B cell (primary cell): ENCODE measurements around the gene STOML1.

Source experiments
- CTCF ChIP-seq: fragments of 200-600 bp; IDR thresholded peaks from one replicate; pipeline ENCODE4 v1.8.0; 2022; ENCODE audit warnings: antibody characterized with exemption, mild to moderate bottlenecking
- EZH2 ChIP-seq: IDR thresholded peaks from 2 replicates; pipeline ENCODE4 v1.6.1; 2012; ENCODE audit warnings: borderline replicate concordance, low read depth, mild to moderate bottlenecking, moderate library complexity, low read length; ENCODE audit not compliant: insufficient read depth, poor library complexity, severe bottlenecking

- TF ChIP-seq EZH2 (no peak), CTCF (no peak)
Observed at GRCh38 chr15:73956743-73957135, 35.4 kb downstream of the STOML1 start.
